Sigmoid colon (tissue), 4 donors: ENCODE measurements around the gene GBF1.

Experiments used
- CTCF ChIP-seq, 4 experiments: fragments of 450-650 bp in 3 of 4; fragments of 200-600 bp in 1 of 4; IDR thresholded peaks; one replicate each; pipeline ENCODE4 v1.5.1; 2016 to 2019; ENCODE audit warnings: antibody characterized with exemption in 4 of 4, mild to moderate bottlenecking in 3 of 4, moderate library complexity in 2 of 4
- POLR2A ChIP-seq, 2 donors: fragments of 450-650 bp; IDR thresholded peaks; one replicate each; pipeline ENCODE4 v1.6.1; 2016; ENCODE audit warnings: antibody characterized with exemption in 2 of 2, mild to moderate bottlenecking in 2 of 2, moderate library complexity in 2 of 2
- POLR2AphosphoS5 ChIP-seq, 4 donors: sonication (generic); formaldehyde crosslinking; IDR thresholded peaks; one replicate each; pipeline ENCODE4 v1.6.1; 2017; ENCODE audit warnings: antibody characterized with exemption in 4 of 4

GRCh38 chr10:102275343-102275742 is 30.0 kb downstream of the GBF1 start:
- TF ChIP-seq POLR2AphosphoS5 (IDR thresholded peaks at IDR 0.05) (no peak), CTCF (IDR thresholded peaks at IDR 0.05) (no peak), POLR2A (IDR thresholded peaks at IDR 0.05) (no peak)
